Nephron (organoid): ENCODE measurements around the gene DNAAF1.
"Not testable (repeated sequence)": the region's sequence is repeated elsewhere in the genome, so short reads cannot be mapped to it uniquely, and the experiment has no call there.

Experiments
- H3K27ac Mint-ChIP-seq, 3 experiments: 2 replicates each; pipeline ENCODE4 v1.8.0; 2020; ENCODE audit warnings: mixed read lengths in 3 of 3, mild to moderate bottlenecking in 2 of 3, moderate library complexity in 1 of 3
- H3K27me3 Mint-ChIP-seq: 2 replicates; pipeline ENCODE4 v1.8.0; 2021; ENCODE audit warnings: low read depth, mild to moderate bottlenecking, moderate library complexity, mixed read lengths
- H3K36me3 Mint-ChIP-seq: 2 replicates; pipeline ENCODE4 v1.8.0; 2020; ENCODE audit warnings: low read depth, mixed read lengths
- H3K4me1 Mint-ChIP-seq: 2 replicates; pipeline ENCODE4 v1.8.0; 2020; ENCODE audit warnings: mixed read lengths
- H3K4me3 Mint-ChIP-seq, 3 experiments: 2 replicates each; pipeline ENCODE4 v1.8.0; 2020; ENCODE audit warnings: mild to moderate bottlenecking in 3 of 3, mixed read lengths in 3 of 3, moderate library complexity in 2 of 3
- H3K9me3 Mint-ChIP-seq: 2 replicates; pipeline ENCODE4 v1.8.0; 2020; ENCODE audit warnings: mixed read lengths
- CTCF ChIP-seq, 3 experiments: fragments of 200-600 bp; sonication (generic); IDR thresholded peaks; one replicate each; pipeline ENCODE4 v1.5.0; 2021; ENCODE audit warnings: antibody characterized with exemption in 3 of 3; ENCODE audit not compliant: unreplicated experiment in 3 of 3

Gene DNAAF1

GRCh38 chr16:84110527-84110926 lies 34.6 kb upstream of the DNAAF1 start:
- Mint-ChIP-seq H3K9me3 (no peaks in the 10 kb centered on the region), H3K27ac (no peak overlapping the region), H3K36me3 (peaks cover 9% of the 10 kb centered on the region), H3K4me1 (peaks cover 32% of the 10 kb centered on the region), H3K4me3 (no peak overlapping the region), H3K27me3 (peaks cover under 1% of the 10 kb centered on the region)
- TF ChIP-seq CTCF (IDR thresholded peaks at IDR 0.05; ENCODE audit: unreplicated experiment in 3 of 3) = no peak

- Mint-ChIP-seq H3K4me3 (no peak overlapping the region), H3K27ac (no peak overlapping the region), H3K4me1 (peaks cover 33% of the 10 kb centered on the region), H3K36me3 (peaks cover 8% of the 10 kb centered on the region), H3K9me3 (no peaks in the 10 kb centered on the region), H3K27me3 (no peaks in the 10 kb centered on the region)
- TF ChIP-seq CTCF (IDR thresholded peaks at IDR 0.05; ENCODE audit: unreplicated experiment in 3 of 3) = no peak
Measured at GRCh38 chr16:84111525-84111924, 33.6 kb upstream of the DNAAF1 start.

- H3K27ac Mint-ChIP-seq, H3K4me3 Mint-ChIP-seq: not testable (repeated sequence)
- peaks cover 33% of the 10 kb centered on the region for H3K4me1 Mint-ChIP-seq
Measured at GRCh38 chr16:84111949-84112348, 33.2 kb upstream of the DNAAF1 start.

GRCh38 chr16:84115919-84116719 lies 29.0 kb upstream of the DNAAF1 start:
- H3K9me3 Mint-ChIP-seq = no peaks in the 10 kb centered on the region
- no peaks in the 10 kb centered on the region for H3K36me3 Mint-ChIP-seq
- peaks cover 14% of the 10 kb centered on the region for H3K4me1 Mint-ChIP-seq

More at GRCh38 chr16:84111949-84112348, 33.2 kb upstream of the DNAAF1 start:
- not testable (repeated sequence) for H3K9me3 Mint-ChIP-seq, H3K27me3 Mint-ChIP-seq, H3K36me3 Mint-ChIP-seq

GRCh38 chr16:84116720-84117493 lies 28.2 kb upstream of the DNAAF1 start, which contains the start of gene MBTPS1:
Gene MBTPS1 (minus strand): TSS chr16:84116942. CDS start chr16:84101783, 15,159 bp downstream.
- H3K4me1 Mint-ChIP-seq = peaks cover 14% of the 10 kb centered on the region
- no peaks in the 10 kb centered on the region for H3K27me3 Mint-ChIP-seq
- TF ChIP-seq CTCF (IDR thresholded peaks at IDR 0.05; ENCODE audit: unreplicated experiment in 3 of 3) = no peak
- peaks cover 3% of the 10 kb centered on the region for H3K36me3 Mint-ChIP-seq
- H3K9me3 Mint-ChIP-seq = no peaks in the 10 kb centered on the region
- H3K27ac Mint-ChIP-seq = peak within 1 kb of the TSS; percentile 96 to 99 (median 98)
- peak within 1 kb of the TSS; percentile 94 to 97 (median 96) for H3K4me3 Mint-ChIP-seq

More at GRCh38 chr16:84115919-84116719, 29.0 kb upstream of the DNAAF1 start:
- no peaks in the 10 kb centered on the region for H3K27me3 Mint-ChIP-seq
- H3K4me3 Mint-ChIP-seq = peak overlapping the region; percentile 92 to 97 (median 93)
- peak; percentile 35 to 51 (median 43) for TF ChIP-seq CTCF (IDR thresholded peaks at IDR 0.05; ENCODE audit: unreplicated experiment in 3 of 3)
- H3K27ac Mint-ChIP-seq = peak overlapping the region; percentile 96 to 99 (median 98)

GRCh38 chr16:84117494-84117843 lies 27.6 kb upstream of the DNAAF1 start:
- H3K36me3 Mint-ChIP-seq = peaks cover 6% of the 10 kb centered on the region
- H3K27me3 Mint-ChIP-seq = no peaks in the 10 kb centered on the region
- peak overlapping the region; percentile 94 to 97 (median 96) for H3K4me3 Mint-ChIP-seq
- TF ChIP-seq CTCF (IDR thresholded peaks at IDR 0.05; ENCODE audit: unreplicated experiment in 3 of 3) = no peak
- H3K27ac Mint-ChIP-seq = peak overlapping the region; percentile 75 to 99 (median 95)
- H3K4me1 Mint-ChIP-seq = peaks cover 14% of the 10 kb centered on the region
- H3K9me3 Mint-ChIP-seq = no peaks in the 10 kb centered on the region

- peaks cover 14% of the 10 kb centered on the region for H3K4me1 Mint-ChIP-seq
- H3K27me3 Mint-ChIP-seq, H3K9me3 Mint-ChIP-seq: not testable (repeated sequence)
- H3K36me3 Mint-ChIP-seq = peaks cover 12% of the 10 kb centered on the region
- peak overlapping the region; percentile 78 to 94 (median 85) for H3K4me3 Mint-ChIP-seq
- H3K27ac Mint-ChIP-seq = peak overlapping the region; percentile 42 to 80 (median 68)
Measured at GRCh38 chr16:84118315-84118714, 26.8 kb upstream of the DNAAF1 start.
